Measurements from ENCODE around the gene NUP153.
A peak's percentile ranks its signal among the peaks of the same experiment; 100 is the strongest.

The NUP153 gene

GRCh38 chr6:17656092-17656491, 50.6 kb downstream of the NUP153 start:
- DNase-seq, result no peak

- no peak for DNase-seq
These were observed 53.4 kb downstream of the NUP153 start for GRCh38 chr6:17653198-17653882.

- DNase-seq, result no peak
These were observed 55.9 kb downstream of the NUP153 start for GRCh38 chr6:17650656-17651309.

GRCh38 chr6:17648745-17649144, 58.0 kb downstream of the NUP153 start:
- no peak for DNase-seq

GRCh38 chr6:17640477-17640917, 66.2 kb downstream of the NUP153 start:
- no peak for DNase-seq

GRCh38 chr6:17638212-17638715, 68.5 kb downstream of the NUP153 start:
- no peak for DNase-seq

- no peak for DNase-seq
These were observed 71.2 kb downstream of the NUP153 start for GRCh38 chr6:17635568-17635967.

GRCh38 chr6:17633465-17634188, 73.1 kb downstream of the NUP153 start:
- no peak for DNase-seq

GRCh38 chr6:17632934-17633333, 73.8 kb downstream of the NUP153 start:
- no peak for DNase-seq

GRCh38 chr6:17630511-17631073, 76.1 kb downstream of the NUP153 start:
- DNase-seq, result no peak

GRCh38 chr6:17629824-17630510, 76.8 kb downstream of the NUP153 start:
- no peak for DNase-seq

GRCh38 chr6:17628873-17629272, 77.9 kb downstream of the NUP153 start:
- DNase-seq, result no peak

GRCh38 chr6:17624396-17624795, 82.3 kb downstream of the NUP153 start:
- DNase-seq, result no peak

- no peak for DNase-seq
These were observed 84.6 kb downstream of the NUP153 start for GRCh38 chr6:17622144-17622543.

GRCh38 chr6:17621003-17621402, 85.7 kb downstream of the NUP153 start:
- DNase-seq, result no peak

- DNase-seq, result no peak
These were observed 90.9 kb downstream of the NUP153 start for GRCh38 chr6:17615794-17616193.

GRCh38 chr6:17612048-17612447, 94.7 kb downstream of the NUP153 start:
- DNase-seq, result no peak

- no peak for DNase-seq
These were observed 95.9 kb downstream of the NUP153 start for GRCh38 chr6:17610835-17611234.

GRCh38 chr6:17606606-17607005, 100.1 kb downstream of the NUP153 start:
- DNase-seq, result no peak

GRCh38 chr6:17602888-17603287, 103.8 kb downstream of the NUP153 start:
- DNase-seq, result no peak

GRCh38 chr6:17601386-17601703, 105.4 kb downstream of the NUP153 start:
- DNase-seq, result no peak

- peak; percentile 67 for DNase-seq
These were observed 106.0 kb downstream of the NUP153 start for GRCh38 chr6:17600527-17601385.

Data from activated CD4-positive, CD25-positive, alpha-beta regulatory T cell treated with anti-CD3 and anti-CD28 coated beads, Interleukin-2, amount 50 U/mL, for 72 hours (primary cell).